HepG2 (cell line): ENCODE results near the gene GNL3. TPM values are rescaled to one million over a fixed set of nuclear protein-coding genes. Genes with fewer than 3 reads are reported as not detected.

ENCODE experiments used
- AGO1 ChIP-seq: fragments of 200-400 bp; formaldehyde crosslinking; IDR thresholded peaks from 2 replicates; pipeline ENCODE4 v1.6.1; 2017; ENCODE audit warnings: mild to moderate bottlenecking, low read depth, low read length, moderate library complexity; ENCODE audit not compliant: poor library complexity, severe bottlenecking
- CHD2 ChIP-seq: IDR thresholded peaks from 2 replicates; pipeline ENCODE4 v1.6.1; 2011; ENCODE audit warnings: low read depth, low read length, improper control_type of control experiment
- KAT2B ChIP-seq: fragments of 150-350 bp; IDR thresholded peaks from 2 replicates; pipeline ENCODE4 v1.6.1; 2014; ENCODE audit warnings: low read depth, low read length, borderline replicate concordance
- KLF6 ChIP-seq: IDR thresholded peaks from 2 replicates; pipeline ENCODE4 v1.8.0; 2016; ENCODE audit warnings: missing biosample characterization, missing genetic modification reagents
- KLF9 ChIP-seq: IDR thresholded peaks from 2 replicates; pipeline ENCODE4 v1.6.1; 2016; ENCODE audit warnings: low read depth
- MED1 ChIP-seq: sonication (generic); formaldehyde crosslinking; IDR thresholded peaks from 2 replicates; pipeline ENCODE4 v1.4.0; 2020; ENCODE audit warnings: missing genetic modification reagents
- MLX ChIP-seq: IDR thresholded peaks from 2 replicates; pipeline ENCODE4 v1.6.1; 2016
- NCOA2 ChIP-seq: sonication (generic); formaldehyde crosslinking; IDR thresholded peaks from 2 replicates; pipeline ENCODE4 v1.8.0; 2022; ENCODE audit warnings: inconsistent platforms
- NFIC ChIP-seq: IDR thresholded peaks from 2 replicates; pipeline ENCODE4 v1.6.1; 2012; ENCODE audit warnings: mild to moderate bottlenecking, low read length, inconsistent platforms
- NFKB2 ChIP-seq: sonication (generic); formaldehyde crosslinking; IDR thresholded peaks from 2 replicates; pipeline ENCODE4 v1.4.0; 2020; ENCODE audit warnings: missing genetic modification reagents, borderline replicate concordance
- NR0B2 ChIP-seq: sonication (generic); formaldehyde crosslinking; IDR thresholded peaks from 2 replicates; pipeline ENCODE4 v1.4.0; 2020; ENCODE audit warnings: mild to moderate bottlenecking, missing genetic modification reagents
- PRMT3 ChIP-seq: sonication (generic); formaldehyde crosslinking; IDR thresholded peaks from 2 replicates; pipeline ENCODE4 v1.8.1; 2022; ENCODE audit warnings: low read depth, mild to moderate bottlenecking, moderate library complexity, missing genetic modification reagents, borderline replicate concordance
- ZBTB7A ChIP-seq: sonication (generic); formaldehyde crosslinking; IDR thresholded peaks from 2 replicates; pipeline ENCODE4 v1.8.0; 2022; ENCODE audit warnings: mild to moderate bottlenecking, missing genetic modification reagents
- ZNF263 ChIP-seq: sonication (generic); formaldehyde crosslinking; IDR thresholded peaks from 2 replicates; pipeline ENCODE4 v1.4.0; 2020; ENCODE audit warnings: missing genetic modification reagents
- ZNF510 ChIP-seq: sonication (generic); formaldehyde crosslinking; IDR thresholded peaks from 2 replicates; pipeline ENCODE4 v1.4.0; 2020; ENCODE audit warnings: low read depth, mild to moderate bottlenecking, missing genetic modification reagents
- ZNF777 ChIP-seq: sonication (generic); formaldehyde crosslinking; IDR thresholded peaks from 2 replicates; pipeline ENCODE4 v1.4.0; 2020; ENCODE audit warnings: missing genetic modification reagents
- ZNF780A ChIP-seq: sonication (generic); formaldehyde crosslinking; IDR thresholded peaks from 2 replicates; pipeline ENCODE4 v1.8.0; 2022; ENCODE audit warnings: mild to moderate bottlenecking, missing genetic modification reagents, moderate library complexity
- polyA plus RNA-seq, 8 experiments: library from polyadenylated mRNA; depleted of rRNA in 3 of 8; stranded (reverse) in 7 of 8; unstranded in 1 of 8; fragments of >200 nt; fragmentation: Illumina TruSeq in 4 of 8; extraction: Trizol in 4 of 8; gene quantifications; 2 replicates each; pipeline versions ENCODE4 v1.2.1 to v1.2.3, GENCODE V29; 2011 to 2016; ENCODE audit warnings: low read depth in 4 of 8, missing spikeins in 1 of 8, mixed read lengths in 1 of 8; ENCODE audit not compliant: insufficient read depth in 1 of 8
- total RNA-seq, 5 experiments: library from RNA; depleted of rRNA; stranded (reverse); fragments of >200 nt; fragmentation: Illumina TruSeq; extraction: Trizol; gene quantifications; 2 replicates each; pipeline ENCODE4 v1.2.3, GENCODE V29; 2016; ENCODE audit warnings: low read depth in 1 of 5
- TF ChIP-seq, protein P1 (sequence below): IDR thresholded peaks from 2 replicates; pipeline ENCODE4 v1.6.1; 2016; ENCODE audit warnings: mild to moderate bottlenecking
- TF ChIP-seq, protein P2 (sequence below): sonication (generic); formaldehyde crosslinking; IDR thresholded peaks from 2 replicates; pipeline ENCODE4 v1.4.0; 2020; ENCODE audit warnings: mild to moderate bottlenecking, missing genetic modification reagents
- TF ChIP-seq, protein P3 (sequence below): sonication (generic); formaldehyde crosslinking; IDR thresholded peaks from 2 replicates; pipeline ENCODE4 v1.4.0; 2020; ENCODE audit warnings: missing genetic modification reagents

GNL3 gene
- total and polyA plus RNA-seq, 2 of the 13 experiments (the other 11 are each of a cell fraction or from before 2014, with no cell fraction given): 129 to 257 TPM

DNA sequence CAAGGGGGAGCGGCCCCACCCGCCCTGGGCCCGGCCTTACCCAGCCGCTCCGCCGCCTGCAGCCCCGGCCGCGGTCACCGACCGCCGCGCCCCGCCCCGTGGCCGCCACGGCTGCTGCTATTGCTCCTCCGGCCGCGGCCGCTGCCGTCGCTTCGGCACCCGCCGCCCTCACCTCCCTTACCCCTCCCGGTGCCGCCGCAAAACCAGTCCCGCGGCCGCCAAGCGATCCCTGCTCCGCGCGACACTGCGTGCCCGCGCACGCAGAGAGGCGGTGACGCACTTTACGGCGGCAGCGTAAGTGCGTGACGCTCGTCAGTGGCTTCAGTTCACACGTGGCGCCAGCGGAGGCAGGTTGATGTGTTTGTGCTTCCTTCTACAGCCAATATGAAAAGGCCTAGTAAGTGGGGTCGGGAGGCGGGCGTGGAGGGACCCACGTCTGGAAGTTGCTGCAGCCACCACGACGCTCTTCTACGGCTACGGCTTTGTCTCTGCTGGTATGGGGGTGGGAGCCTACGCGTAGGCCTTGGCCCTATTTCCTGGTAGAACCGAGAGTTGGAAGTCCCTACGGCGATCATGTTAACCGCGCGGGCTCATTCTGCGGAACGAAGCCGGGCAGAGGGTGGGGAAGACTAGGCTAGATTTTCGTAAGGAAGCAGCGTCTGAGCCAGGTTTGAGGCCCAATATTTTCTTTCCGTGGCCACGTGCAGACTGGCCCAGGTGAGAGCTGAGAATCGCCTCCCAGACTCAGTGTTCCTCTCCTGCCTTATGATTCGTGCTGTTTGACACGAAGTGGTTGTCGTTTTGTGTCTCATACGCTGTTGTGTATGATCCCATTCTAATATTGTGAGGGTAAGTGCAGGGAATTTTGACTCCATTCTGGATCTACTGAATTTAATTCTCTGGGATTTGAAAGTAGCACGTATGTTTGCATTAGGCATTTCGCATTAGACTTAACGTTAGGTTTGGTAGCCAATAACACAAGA is at the start of gene GNL3, which contains the start of gene PBRM1 (continued):
- TF ChIP-seq NR0B2 (CRISPR knock-in tag) (peak; percentile 99), ZNF777 (0 out of 2 replicates have a peak, but pooled peaks have one; percentile 61), NFIC (peak; percentile 40; the same call in 1 of the 2 replicates), KLF6 (CRISPR knock-in tag) (peak; percentile 78), MED1 (peak; percentile 77), ZNF510 (CRISPR knock-in tag) (peak; percentile 63; the same call in 1 of the 2 replicates), ZBTB7A (CRISPR knock-in tag) (peak; percentile 65; the same call in 1 of the 2 replicates), ZNF263 (CRISPR knock-in tag) (peak; percentile 61), MLX (peak; percentile 68; the same call in 1 of the 2 replicates), CHD2 (no peak), KAT2B (no peak), ZNF780A (peak; percentile 61; the same call in 1 of the 2 replicates), AGO1 (peak; percentile 67), KLF9 (CRISPR knock-in tag) (peak; percentile 71; the same call in 1 of the 2 replicates), NCOA2 (CRISPR knock-in tag) (peak; percentile 55; the same call in 1 of the 2 replicates), NFKB2 (CRISPR knock-in tag) (peak; percentile 94), PRMT3 (CRISPR knock-in tag) (no peak)
- TF ChIP-seq, protein P1, sequence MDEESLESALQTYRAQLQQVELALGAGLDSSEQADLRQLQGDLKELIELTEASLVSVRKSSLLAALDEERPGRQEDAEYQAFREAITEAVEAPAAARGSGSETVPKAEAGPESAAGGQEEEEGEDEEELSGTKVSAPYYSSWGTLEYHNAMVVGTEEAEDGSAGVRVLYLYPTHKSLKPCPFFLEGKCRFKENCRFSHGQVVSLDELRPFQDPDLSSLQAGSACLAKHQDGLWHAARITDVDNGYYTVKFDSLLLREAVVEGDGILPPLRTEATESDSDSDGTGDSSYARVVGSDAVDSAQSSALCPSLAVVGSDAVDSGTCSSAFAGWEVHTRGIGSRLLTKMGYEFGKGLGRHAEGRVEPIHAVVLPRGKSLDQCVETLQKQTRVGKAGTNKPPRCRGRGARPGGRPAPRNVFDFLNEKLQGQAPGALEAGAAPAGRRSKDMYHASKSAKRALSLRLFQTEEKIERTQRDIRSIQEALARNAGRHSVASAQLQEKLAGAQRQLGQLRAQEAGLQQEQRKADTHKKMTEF (CRISPR knock-in tag): peak; percentile 88; the same call in 1 of the 2 replicates
- TF ChIP-seq, protein P2, sequence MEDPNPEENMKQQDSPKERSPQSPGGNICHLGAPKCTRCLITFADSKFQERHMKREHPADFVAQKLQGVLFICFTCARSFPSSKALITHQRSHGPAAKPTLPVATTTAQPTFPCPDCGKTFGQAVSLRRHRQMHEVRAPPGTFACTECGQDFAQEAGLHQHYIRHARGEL: peak; percentile 85
- TF ChIP-seq, protein P3, sequence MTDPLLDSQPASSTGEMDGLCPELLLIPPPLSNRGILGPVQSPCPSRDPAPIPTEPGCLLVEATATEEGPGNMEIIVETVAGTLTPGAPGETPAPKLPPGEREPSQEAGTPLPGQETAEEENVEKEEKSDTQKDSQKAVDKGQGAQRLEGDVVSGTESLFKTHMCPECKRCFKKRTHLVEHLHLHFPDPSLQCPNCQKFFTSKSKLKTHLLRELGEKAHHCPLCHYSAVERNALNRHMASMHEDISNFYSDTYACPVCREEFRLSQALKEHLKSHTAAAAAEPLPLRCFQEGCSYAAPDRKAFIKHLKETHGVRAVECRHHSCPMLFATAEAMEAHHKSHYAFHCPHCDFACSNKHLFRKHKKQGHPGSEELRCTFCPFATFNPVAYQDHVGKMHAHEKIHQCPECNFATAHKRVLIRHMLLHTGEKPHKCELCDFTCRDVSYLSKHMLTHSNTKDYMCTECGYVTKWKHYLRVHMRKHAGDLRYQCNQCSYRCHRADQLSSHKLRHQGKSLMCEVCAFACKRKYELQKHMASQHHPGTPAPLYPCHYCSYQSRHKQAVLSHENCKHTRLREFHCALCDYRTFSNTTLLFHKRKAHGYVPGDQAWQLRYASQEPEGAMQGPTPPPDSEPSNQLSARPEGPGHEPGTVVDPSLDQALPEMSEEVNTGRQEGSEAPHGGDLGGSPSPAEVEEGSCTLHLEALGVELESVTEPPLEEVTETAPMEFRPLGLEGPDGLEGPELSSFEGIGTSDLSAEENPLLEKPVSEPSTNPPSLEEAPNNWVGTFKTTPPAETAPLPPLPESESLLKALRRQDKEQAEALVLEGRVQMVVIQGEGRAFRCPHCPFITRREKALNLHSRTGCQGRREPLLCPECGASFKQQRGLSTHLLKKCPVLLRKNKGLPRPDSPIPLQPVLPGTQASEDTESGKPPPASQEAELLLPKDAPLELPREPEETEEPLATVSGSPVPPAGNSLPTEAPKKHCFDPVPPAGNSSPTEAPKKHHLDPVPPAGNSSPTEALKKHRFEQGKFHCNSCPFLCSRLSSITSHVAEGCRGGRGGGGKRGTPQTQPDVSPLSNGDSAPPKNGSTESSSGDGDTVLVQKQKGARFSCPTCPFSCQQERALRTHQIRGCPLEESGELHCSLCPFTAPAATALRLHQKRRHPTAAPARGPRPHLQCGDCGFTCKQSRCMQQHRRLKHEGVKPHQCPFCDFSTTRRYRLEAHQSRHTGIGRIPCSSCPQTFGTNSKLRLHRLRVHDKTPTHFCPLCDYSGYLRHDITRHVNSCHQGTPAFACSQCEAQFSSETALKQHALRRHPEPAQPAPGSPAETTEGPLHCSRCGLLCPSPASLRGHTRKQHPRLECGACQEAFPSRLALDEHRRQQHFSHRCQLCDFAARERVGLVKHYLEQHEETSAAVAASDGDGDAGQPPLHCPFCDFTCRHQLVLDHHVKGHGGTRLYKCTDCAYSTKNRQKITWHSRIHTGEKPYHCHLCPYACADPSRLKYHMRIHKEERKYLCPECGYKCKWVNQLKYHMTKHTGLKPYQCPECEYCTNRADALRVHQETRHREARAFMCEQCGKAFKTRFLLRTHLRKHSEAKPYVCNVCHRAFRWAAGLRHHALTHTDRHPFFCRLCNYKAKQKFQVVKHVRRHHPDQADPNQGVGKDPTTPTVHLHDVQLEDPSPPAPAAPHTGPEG: peak; percentile 71; the same call in 1 of the 2 replicates
